K562 (cell line): ENCODE data around the gene DPH2. TPM values are rescaled to one million over a fixed set of nuclear protein-coding genes. Genes with fewer than 3 reads are reported as not detected.

Experiments used
- BRD9 ChIP-seq: fragments of 450-650 bp; IDR thresholded peaks from 2 replicates; pipeline ENCODE4 v1.6.1; 2018; ENCODE audit warnings: low read depth; ENCODE audit not compliant: partially characterized antibody
- GABPA ChIP-seq: fragments of 200-800 bp; sonication (Bioruptor generic); conservative IDR thresholded peaks from 2 replicates; pipeline ENCODE4 v1.6.1; 2016; ENCODE audit warnings: low read depth, missing genetic modification characterization, missing compliant biosample characterization
- KLF10 ChIP-seq: fragments of 250-450 bp; sonication (Bioruptor Pico); IDR thresholded peaks from 2 replicates; pipeline ENCODE4 v1.6.1; 2021; ENCODE audit warnings: matching md5 sums
- NFXL1 ChIP-seq: fragments of 450-650 bp; formaldehyde crosslinking; IDR thresholded peaks from 2 replicates; pipeline ENCODE4 v1.4.0; 2021; ENCODE audit warnings: mild to moderate bottlenecking
- NR1H2 ChIP-seq: sonication (generic); formaldehyde crosslinking; IDR thresholded peaks from 2 replicates; pipeline ENCODE4 v1.4.0; 2020; ENCODE audit warnings: mild to moderate bottlenecking, missing genetic modification reagents
- SREBF2 ChIP-seq: sonication (generic); formaldehyde crosslinking; IDR thresholded peaks from 2 replicates; pipeline ENCODE4 v1.4.0; 2020; ENCODE audit warnings: mild to moderate bottlenecking, missing genetic modification reagents
- ZNF140 ChIP-seq: fragments of 250-450 bp; sonication (Bioruptor Pico); IDR thresholded peaks from 2 replicates; pipeline ENCODE4 v1.8.0; 2021; ENCODE audit warnings: moderate library complexity, mild to moderate bottlenecking, inconsistent platforms
- ZNF561 ChIP-seq: fragments of 450-650 bp; formaldehyde crosslinking; conservative IDR thresholded peaks from 2 replicates; pipeline ENCODE4 v1.4.0; 2020; ENCODE audit warnings: mild to moderate bottlenecking, moderate library complexity
- polyA plus RNA-seq, 8 experiments: library from polyadenylated mRNA; depleted of rRNA in 4 of 8; stranded (reverse) in 5 of 8; unstranded in 3 of 8; fragments of >200 nt; fragmentation: Nextera tagmentation in 2 of 8; fragmentation: Illumina TruSeq in 1 of 8; extraction: Ambion mirVana in 2 of 8; extraction: Trizol in 1 of 8; gene quantifications; 2 replicates each; pipeline versions ENCODE4 v1.2.1 to v1.2.3, GENCODE V29; 2011 to 2014; ENCODE audit warnings: inconsistent platforms in 1 of 8, missing spikeins in 1 of 8
- total RNA-seq, 7 experiments: library from RNA; depleted of rRNA in 6 of 7; stranded (reverse); fragments of >200 nt in 6 of 7; fragmentation: Illumina TruSeq in 2 of 7; extraction: Trizol in 2 of 7; gene quantifications; 2 replicates each; pipeline versions ENCODE4 v1.2.1 to v1.2.3, GENCODE V29; 2011 to 2021; ENCODE audit warnings: low replicate concordance in 1 of 7
- TF ChIP-seq, protein P1 (sequence below): IDR thresholded peaks from 3 replicates; pipeline ENCODE4 v1.6.1; 2011; ENCODE audit warnings: borderline replicate concordance, mild to moderate bottlenecking, moderate library complexity; ENCODE audit not compliant: insufficient read length; ENCODE audit errors: extremely low read depth
- TF ChIP-seq, protein P2 (sequence below), 2 experiments: IDR thresholded peaks in 1 of 2; conservative IDR thresholded peaks in 1 of 2; 2 replicates each; pipeline ENCODE4 v1.6.1; 2016; ENCODE audit warnings: low read depth in 2 of 2, mild to moderate bottlenecking in 1 of 2, missing compliant biosample characterization in 1 of 2, missing genetic modification characterization in 1 of 2, moderate library complexity in 1 of 2
- TF ChIP-seq, protein P3 (sequence below): sonication (generic); formaldehyde crosslinking; IDR thresholded peaks from 2 replicates; pipeline ENCODE4 v1.8.0; 2022; ENCODE audit warnings: missing genetic modification reagents, mild to moderate bottlenecking, borderline replicate concordance
- TF ChIP-seq, protein P4 (sequence below): sonication (generic); formaldehyde crosslinking; IDR thresholded peaks from 2 replicates; pipeline ENCODE4 v1.8.0; 2022; ENCODE audit warnings: missing genetic modification reagents, mild to moderate bottlenecking, moderate library complexity, borderline replicate concordance
- TF ChIP-seq, protein P5 (sequence below): fragments of 450-650 bp; IDR thresholded peaks from 2 replicates; pipeline ENCODE4 v1.6.1; 2016; ENCODE audit warnings: low read depth, mild to moderate bottlenecking, moderate library complexity
- TF ChIP-seq, protein P6 (sequence below): fragments of 250-450 bp; sonication (Bioruptor Pico); IDR thresholded peaks from 2 replicates; pipeline ENCODE4 v1.5.0; 2021

Gene DPH2
- total and polyA plus RNA-seq, 9 of the 15 experiments (the other 6 are each of a cell fraction or from before 2014, with no cell fraction given), result 17.9 to 94.1 (median 68.1) TPM

DNA sequence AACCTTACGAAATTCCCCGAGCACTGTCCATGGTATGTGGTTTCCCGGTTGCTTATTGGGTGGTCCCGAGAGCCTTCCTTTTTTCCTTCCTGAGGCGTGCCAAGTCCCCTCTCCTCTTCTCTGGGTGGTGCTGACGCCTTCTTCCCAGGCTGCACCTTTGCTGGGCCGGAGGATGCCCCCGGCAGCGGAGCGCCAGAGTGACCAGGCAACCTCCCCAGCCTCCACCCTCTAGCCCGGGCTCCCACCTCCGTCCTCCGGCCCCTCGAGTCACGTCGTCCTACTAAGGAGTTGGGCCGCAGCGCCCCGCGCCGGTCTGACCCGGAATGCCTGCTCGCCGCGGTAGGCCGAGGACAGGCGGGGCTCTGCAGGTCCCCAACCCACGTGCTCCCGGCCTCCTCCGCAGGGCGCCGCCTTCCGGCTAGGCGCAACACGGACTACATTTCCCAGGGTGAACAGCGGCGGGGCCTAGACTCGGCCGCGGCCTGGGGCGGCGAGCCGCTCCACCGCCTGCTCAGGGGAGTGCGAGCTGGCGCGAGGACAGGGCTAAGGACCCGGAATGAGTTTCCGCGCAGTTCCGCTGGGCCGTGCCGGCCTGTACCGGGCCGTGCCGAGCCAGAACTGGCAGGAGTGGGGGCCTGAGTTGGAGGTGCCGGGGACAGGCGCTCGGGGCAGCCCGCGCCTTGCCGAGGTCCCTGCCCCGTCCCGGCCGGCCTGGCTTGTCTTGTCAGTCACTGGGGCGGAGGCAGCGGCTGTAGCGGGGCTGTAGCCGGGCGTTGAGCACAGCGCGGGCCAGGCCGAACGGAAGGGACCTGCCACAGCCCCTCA, 23.4 kb upstream of the DPH2 start, which contains the start of gene IPO13 (continued):
- TF ChIP-seq, protein P1, sequence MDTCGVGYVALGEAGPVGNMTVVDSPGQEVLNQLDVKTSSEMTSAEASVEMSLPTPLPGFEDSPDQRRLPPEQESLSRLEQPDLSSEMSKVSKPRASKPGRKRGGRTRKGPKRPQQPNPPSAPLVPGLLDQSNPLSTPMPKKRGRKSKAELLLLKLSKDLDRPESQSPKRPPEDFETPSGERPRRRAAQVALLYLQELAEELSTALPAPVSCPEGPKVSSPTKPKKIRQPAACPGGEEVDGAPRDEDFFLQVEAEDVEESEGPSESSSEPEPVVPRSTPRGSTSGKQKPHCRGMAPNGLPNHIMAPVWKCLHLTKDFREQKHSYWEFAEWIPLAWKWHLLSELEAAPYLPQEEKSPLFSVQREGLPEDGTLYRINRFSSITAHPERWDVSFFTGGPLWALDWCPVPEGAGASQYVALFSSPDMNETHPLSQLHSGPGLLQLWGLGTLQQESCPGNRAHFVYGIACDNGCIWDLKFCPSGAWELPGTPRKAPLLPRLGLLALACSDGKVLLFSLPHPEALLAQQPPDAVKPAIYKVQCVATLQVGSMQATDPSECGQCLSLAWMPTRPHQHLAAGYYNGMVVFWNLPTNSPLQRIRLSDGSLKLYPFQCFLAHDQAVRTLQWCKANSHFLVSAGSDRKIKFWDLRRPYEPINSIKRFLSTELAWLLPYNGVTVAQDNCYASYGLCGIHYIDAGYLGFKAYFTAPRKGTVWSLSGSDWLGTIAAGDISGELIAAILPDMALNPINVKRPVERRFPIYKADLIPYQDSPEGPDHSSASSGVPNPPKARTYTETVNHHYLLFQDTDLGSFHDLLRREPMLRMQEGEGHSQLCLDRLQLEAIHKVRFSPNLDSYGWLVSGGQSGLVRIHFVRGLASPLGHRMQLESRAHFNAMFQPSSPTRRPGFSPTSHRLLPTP, result no peak
- TF ChIP-seq ZNF561 (CRISPR knock-in tag) (no peak), NFXL1 (no peak), GABPA (tag) (peak; percentile 85), NR1H2 (CRISPR knock-in tag) (no peak; the same call in 1 of the 2 replicates), KLF10 (no peak), ZNF140 (CRISPR knock-in tag) (no peak), BRD9 (no peak), SREBF2 (no peak)
- TF ChIP-seq, protein P2, sequence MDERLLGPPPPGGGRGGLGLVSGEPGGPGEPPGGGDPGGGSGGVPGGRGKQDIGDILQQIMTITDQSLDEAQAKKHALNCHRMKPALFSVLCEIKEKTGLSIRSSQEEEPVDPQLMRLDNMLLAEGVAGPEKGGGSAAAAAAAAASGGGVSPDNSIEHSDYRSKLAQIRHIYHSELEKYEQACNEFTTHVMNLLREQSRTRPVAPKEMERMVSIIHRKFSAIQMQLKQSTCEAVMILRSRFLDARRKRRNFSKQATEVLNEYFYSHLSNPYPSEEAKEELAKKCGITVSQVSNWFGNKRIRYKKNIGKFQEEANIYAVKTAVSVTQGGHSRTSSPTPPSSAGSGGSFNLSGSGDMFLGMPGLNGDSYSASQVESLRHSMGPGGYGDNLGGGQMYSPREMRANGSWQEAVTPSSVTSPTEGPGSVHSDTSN (CRISPR knock-in tag; IDR thresholded peaks at IDR 0.05; ENCODE audit: low read depth), result peak; percentile 43; the same call in 1 of the 2 replicates
- TF ChIP-seq, protein P2 (tag; conservative IDR thresholded peaks at IDR 0.05; ENCODE audit: low read depth), result peak; percentile 28; the same call in 1 of the 2 replicates
- TF ChIP-seq, protein P3, sequence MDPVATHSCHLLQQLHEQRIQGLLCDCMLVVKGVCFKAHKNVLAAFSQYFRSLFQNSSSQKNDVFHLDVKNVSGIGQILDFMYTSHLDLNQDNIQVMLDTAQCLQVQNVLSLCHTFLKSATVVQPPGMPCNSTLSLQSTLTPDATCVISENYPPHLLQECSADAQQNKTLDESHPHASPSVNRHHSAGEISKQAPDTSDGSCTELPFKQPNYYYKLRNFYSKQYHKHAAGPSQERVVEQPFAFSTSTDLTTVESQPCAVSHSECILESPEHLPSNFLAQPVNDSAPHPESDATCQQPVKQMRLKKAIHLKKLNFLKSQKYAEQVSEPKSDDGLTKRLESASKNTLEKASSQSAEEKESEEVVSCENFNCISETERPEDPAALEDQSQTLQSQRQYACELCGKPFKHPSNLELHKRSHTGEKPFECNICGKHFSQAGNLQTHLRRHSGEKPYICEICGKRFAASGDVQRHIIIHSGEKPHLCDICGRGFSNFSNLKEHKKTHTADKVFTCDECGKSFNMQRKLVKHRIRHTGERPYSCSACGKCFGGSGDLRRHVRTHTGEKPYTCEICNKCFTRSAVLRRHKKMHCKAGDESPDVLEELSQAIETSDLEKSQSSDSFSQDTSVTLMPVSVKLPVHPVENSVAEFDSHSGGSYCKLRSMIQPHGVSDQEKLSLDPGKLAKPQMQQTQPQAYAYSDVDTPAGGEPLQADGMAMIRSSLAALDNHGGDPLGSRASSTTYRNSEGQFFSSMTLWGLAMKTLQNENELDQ (CRISPR knock-in tag), result no peak
- TF ChIP-seq, protein P4, sequence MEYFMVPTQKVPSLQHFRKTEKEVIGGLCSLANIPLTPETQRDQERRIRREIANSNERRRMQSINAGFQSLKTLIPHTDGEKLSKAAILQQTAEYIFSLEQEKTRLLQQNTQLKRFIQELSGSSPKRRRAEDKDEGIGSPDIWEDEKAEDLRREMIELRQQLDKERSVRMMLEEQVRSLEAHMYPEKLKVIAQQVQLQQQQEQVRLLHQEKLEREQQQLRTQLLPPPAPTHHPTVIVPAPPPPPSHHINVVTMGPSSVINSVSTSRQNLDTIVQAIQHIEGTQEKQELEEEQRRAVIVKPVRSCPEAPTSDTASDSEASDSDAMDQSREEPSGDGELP, result peak; percentile 96
- TF ChIP-seq, protein P5, sequence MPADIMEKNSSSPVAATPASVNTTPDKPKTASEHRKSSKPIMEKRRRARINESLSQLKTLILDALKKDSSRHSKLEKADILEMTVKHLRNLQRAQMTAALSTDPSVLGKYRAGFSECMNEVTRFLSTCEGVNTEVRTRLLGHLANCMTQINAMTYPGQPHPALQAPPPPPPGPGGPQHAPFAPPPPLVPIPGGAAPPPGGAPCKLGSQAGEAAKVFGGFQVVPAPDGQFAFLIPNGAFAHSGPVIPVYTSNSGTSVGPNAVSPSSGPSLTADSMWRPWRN, result no peak
- TF ChIP-seq, protein P6, sequence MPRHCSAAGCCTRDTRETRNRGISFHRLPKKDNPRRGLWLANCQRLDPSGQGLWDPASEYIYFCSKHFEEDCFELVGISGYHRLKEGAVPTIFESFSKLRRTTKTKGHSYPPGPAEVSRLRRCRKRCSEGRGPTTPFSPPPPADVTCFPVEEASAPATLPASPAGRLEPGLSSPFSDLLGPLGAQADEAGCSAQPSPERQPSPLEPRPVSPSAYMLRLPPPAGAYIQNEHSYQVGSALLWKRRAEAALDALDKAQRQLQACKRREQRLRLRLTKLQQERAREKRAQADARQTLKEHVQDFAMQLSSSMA (CRISPR knock-in tag), result no peak
